GOT3 (cell line): ENCODE results near the gene TRPV6.

ENCODE experiments used
- DNase-seq: peaks from one replicate; lab custom pipeline; 2025; ENCODE audit warnings: mixed read lengths; lab: John Stamatoyannopoulos, UW

The TRPV6 gene

DNA sequence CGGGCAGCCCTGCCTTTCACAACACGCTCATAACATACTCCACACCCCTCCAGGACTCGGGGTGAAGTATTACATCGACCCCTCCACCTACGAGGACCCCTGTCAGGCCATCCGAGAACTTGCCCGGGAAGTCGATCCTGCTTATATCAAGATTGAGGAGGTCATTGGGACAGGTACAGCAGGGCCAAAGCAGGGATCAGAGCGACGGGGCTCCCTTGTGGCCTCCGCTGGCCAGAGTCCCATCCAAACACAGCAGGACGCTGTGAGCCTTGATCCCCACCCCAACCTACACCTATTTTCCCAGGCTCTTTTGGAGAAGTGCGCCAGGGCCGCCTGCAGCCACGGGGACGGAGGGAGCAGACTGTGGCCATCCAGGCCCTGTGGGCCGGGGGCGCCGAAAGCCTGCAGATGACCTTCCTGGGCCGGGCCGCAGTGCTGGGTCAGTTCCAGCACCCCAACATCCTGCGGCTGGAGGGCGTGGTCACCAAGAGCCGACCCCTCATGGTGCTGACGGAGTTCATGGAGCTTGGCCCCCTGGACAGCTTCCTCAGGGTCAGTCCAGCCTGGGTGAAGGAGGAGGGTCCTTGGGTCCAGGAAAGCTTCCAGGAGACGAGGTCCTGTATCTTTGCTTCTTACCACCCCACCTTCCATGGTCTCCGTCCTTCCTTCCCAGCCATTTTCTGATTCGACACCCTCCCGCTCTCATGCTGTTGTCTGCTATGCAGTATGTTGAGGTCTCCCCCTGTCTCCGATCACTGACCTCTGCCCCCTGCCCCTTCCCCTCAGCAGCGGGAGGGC is 17.2 kb downstream of the TRPV6 start:
- DNase-seq = no peak

GRCh38 chr7:142867398-142868187 is 18.0 kb downstream of the TRPV6 start:
- DNase-seq = no peak

GRCh38 chr7:142867097-142867378 is 18.5 kb downstream of the TRPV6 start:
- DNase-seq = no peak

- DNase-seq = no peak
Observed at GRCh38 chr7:142866361-142867096, 19.0 kb downstream of the TRPV6 start.

GRCh38 chr7:142865766-142866165 is 19.8 kb downstream of the TRPV6 start:
- DNase-seq = no peak

- DNase-seq = no peak
Observed at GRCh38 chr7:142864980-142865747, 20.4 kb downstream of the TRPV6 start.

- DNase-seq = no peak
Observed at GRCh38 chr7:142863891-142864685, 21.5 kb downstream of the TRPV6 start.

DNA sequence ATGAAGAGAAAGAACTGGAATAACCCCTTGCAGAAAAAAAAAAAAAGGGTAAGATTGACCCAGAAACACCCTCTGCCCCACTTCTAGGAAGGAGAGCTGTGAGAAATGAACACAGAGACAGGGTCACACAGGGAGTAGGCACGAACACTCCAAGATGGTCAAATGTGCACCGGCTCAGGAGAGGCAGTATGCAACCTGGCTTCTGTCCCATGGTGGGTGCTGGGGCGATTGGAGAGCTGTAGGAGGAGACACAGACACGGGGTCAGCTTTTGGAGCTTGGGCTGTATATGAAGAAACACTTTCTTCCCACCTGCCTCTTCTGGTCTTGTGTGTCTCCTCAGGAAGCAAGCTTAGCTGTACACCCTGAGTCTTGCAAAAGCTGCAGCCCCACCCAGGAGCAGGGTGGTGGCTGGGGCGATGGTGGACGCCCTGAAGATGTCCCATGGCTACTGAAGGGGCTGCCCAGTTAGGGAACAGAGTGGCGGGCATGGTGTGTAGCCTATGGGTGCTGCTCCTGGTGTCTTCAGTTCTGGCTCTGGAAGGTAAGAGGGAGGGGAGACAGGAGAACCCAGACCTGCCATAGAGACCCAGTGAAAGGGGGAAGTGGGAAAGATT is 22.7 kb downstream of the TRPV6 start:
- no peak for DNase-seq

- no peak for DNase-seq
Observed at GRCh38 chr7:142862351-142862750, 23.2 kb downstream of the TRPV6 start.

GRCh38 chr7:142860968-142861367 is 24.6 kb downstream of the TRPV6 start:
- DNase-seq = no peak

DNA sequence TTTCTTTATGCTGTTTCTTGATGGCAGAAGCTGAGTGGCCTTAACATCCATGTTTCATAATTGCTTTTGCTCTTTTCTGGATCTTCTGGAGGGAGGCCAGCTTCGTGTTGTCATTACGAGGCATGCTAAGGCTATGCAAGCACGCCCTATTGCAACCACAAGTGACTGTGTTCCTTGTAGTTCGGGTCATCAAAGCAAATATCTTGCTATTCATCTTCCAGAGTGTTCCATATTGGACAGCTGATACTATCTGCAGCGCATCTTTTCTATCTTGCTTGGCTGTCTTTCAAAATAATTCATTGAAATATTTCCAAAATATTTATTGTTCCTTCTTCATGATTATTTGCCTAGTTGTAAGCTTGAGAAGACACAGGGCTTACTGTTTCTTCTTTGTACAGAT is 25.7 kb downstream of the TRPV6 start:
- DNase-seq = no peak

- DNase-seq = no peak
Observed at GRCh38 chr7:142859411-142859810, 26.1 kb downstream of the TRPV6 start.

DNA sequence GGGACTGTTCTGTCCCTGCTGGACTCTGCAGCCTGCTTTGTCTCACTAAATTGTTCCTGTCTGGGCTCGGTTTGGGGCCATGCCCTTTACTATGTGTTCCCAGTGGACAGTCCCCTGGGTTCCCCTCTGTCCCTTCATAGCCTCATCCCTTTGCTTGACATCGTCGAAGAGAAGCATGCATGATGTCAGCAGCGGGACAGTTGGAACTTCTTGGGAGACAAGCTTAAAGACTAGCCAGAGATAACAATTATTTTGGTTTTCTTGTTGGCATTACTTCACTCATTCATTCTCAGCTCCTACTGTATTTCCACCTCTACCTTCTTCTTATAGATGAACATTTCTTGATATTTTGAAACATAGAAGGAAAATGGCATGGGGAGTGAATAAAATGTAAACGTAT is 27.9 kb downstream of the TRPV6 start:
- DNase-seq = no peak

GRCh38 chr7:142856565-142857245 is 28.8 kb downstream of the TRPV6 start:
- no peak for DNase-seq

DNA sequence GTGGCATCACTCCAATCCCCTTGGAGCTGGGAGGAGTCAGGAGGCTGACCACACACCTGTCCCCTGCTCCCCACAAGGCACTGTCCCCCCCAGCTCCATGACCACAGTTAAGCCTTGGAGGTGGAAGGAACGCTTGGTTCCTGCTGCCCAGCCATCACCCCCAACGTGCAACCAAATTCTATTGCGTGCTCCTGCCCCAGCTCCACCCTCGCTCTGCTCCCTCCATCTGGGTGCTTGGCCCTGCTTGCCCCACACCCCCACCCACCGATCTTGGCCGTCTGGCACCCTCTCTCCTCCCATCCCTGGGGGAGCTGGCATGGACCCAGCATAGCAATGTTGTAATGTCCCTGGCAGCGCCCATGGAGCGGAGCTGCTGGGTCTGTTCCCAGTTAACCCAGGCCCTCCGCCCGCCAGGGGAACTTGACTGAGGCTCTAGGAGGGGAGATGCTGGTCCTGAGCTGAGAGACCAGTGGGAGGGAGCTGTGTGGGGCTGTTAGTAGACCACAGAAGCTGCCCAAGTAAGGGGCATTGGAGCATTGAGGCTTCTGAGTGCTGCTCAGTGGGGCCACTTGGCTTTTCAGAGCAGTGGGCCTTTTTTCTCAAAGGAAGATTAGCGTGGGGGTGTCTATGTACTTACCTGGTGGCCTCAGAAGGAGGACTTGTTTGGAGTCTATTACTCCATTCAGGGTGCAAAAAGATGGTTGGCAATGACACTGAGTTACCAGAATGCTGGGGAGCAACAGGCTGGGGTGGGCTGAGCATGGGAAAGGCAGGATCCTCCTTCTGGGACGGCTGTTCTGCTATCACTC is 29.6 kb downstream of the TRPV6 start:
- DNase-seq = no peak

GRCh38 chr7:142855114-142855743 is 30.3 kb downstream of the TRPV6 start:
- no peak for DNase-seq

GRCh38 chr7:142854372-142855113 is 31.0 kb downstream of the TRPV6 start, which contains the start of gene EPHB6:
Gene EPHB6, plus strand, starts transcription at chr7:142855076. Its CDS starts 8,152 bp downstream, at chr7:142863228.
- no peak for DNase-seq
